HEK293 (cell line): ENCODE results near the gene CCDC150.

ENCODE experiments used
- CTCF ChIA-PET: fragments of 350-600 bp; formaldehyde crosslinking; extraction: SDS; loops from one replicate; lab custom pipeline; 2021; ENCODE audit warnings: antibody characterized with exemption; lab: Yijun Ruan, JAX
- POLR2A ChIA-PET: fragments of 300-600 bp; formaldehyde crosslinking; extraction: SDS; loops from one replicate; lab custom pipeline; 2020; ENCODE audit warnings: antibody characterized with exemption, inconsistent platforms; lab: Yijun Ruan, JAX
- H3K27ac ChIP-seq: fragments of 200-500 bp; sonication (Bioruptor generic); 2 replicates; pipeline ENCODE4 v1.5.1; 2014; ENCODE audit warnings: low read depth, low read length, control low read depth, inconsistent platforms; ENCODE audit errors: extremely low read depth
- H3K36me3 ChIP-seq, 2 experiments: fragments of 200-500 bp in 1 of 2; sonication (Bioruptor generic) in 1 of 2; 1 replicate in 1 of 2; 2 replicates in 1 of 2; pipeline ENCODE4 v1.5.1; 2014 to 2017; ENCODE audit warnings: inconsistent platforms in 2 of 2, low read length in 2 of 2; ENCODE audit not compliant: control insufficient read depth in 2 of 2, insufficient read depth in 1 of 2
- H3K4me1 ChIP-seq: fragments of 200-500 bp; sonication (Bioruptor generic); 2 replicates; pipeline ENCODE4 v1.5.1; 2014; ENCODE audit warnings: mild to moderate bottlenecking, low read length, inconsistent platforms; ENCODE audit not compliant: control insufficient read depth, insufficient read depth
- H3K4me3 ChIP-seq: 2 replicates; pipeline ENCODE4 v1.5.1; 2011; ENCODE audit warnings: low read depth, mild to moderate bottlenecking, control low read depth, low read length, moderate library complexity
- H3K9me3 ChIP-seq: fragments of 200-500 bp; sonication (Bioruptor generic); 2 replicates; pipeline ENCODE4 v1.5.1; 2014; ENCODE audit warnings: low read depth, low read length, inconsistent platforms; ENCODE audit not compliant: control insufficient read depth, insufficient read depth
- HIC1 ChIP-seq: fragments of 450-650 bp; formaldehyde crosslinking; IDR thresholded peaks from 2 replicates; pipeline ENCODE4 v1.5.1; 2016; ENCODE audit warnings: missing biosample characterization, missing genetic modification characterization
- HOXA7 ChIP-seq: sonication (generic); formaldehyde crosslinking; IDR thresholded peaks from 2 replicates; pipeline ENCODE4 v1.8.1; 2022; ENCODE audit warnings: missing genetic modification reagents, borderline replicate concordance
- KLF8 ChIP-seq: fragments of 450-650 bp; formaldehyde crosslinking; IDR thresholded peaks from 2 replicates; pipeline ENCODE4 v1.5.1; 2016; ENCODE audit warnings: missing biosample characterization, missing genetic modification characterization
- OSR2 ChIP-seq: fragments of 450-650 bp; formaldehyde crosslinking; IDR thresholded peaks from 2 replicates; pipeline ENCODE4 v1.5.1; 2016; ENCODE audit warnings: missing biosample characterization, missing genetic modification characterization
- SP3 ChIP-seq: fragments of 450-650 bp; formaldehyde crosslinking; IDR thresholded peaks from 2 replicates; pipeline ENCODE4 v1.5.1; 2016; ENCODE audit warnings: missing biosample characterization, missing genetic modification characterization
- ZBTB48 ChIP-seq: fragments of 450-650 bp; formaldehyde crosslinking; IDR thresholded peaks from 2 replicates; pipeline ENCODE4 v1.5.1; 2016; ENCODE audit warnings: missing biosample characterization, missing genetic modification characterization
- ZNF16 ChIP-seq: fragments of 450-650 bp; formaldehyde crosslinking; IDR thresholded peaks from 2 replicates; pipeline ENCODE4 v1.5.1; 2016; ENCODE audit warnings: low read depth, missing biosample characterization, missing genetic modification characterization
- ZNF292 ChIP-seq: fragments of 450-650 bp; formaldehyde crosslinking; IDR thresholded peaks from 2 replicates; pipeline ENCODE4 v1.5.1; 2016; ENCODE audit warnings: low read depth, missing biosample characterization, missing genetic modification characterization, borderline replicate concordance
- ZNF324 ChIP-seq: fragments of 450-650 bp; formaldehyde crosslinking; IDR thresholded peaks from 2 replicates; pipeline ENCODE4 v1.5.1; 2016; ENCODE audit warnings: missing biosample characterization, missing genetic modification characterization
- ZNF404 ChIP-seq: fragments of 450-650 bp; formaldehyde crosslinking; IDR thresholded peaks from 2 replicates; pipeline ENCODE4 v1.5.1; 2017; ENCODE audit warnings: missing biosample characterization, missing genetic modification characterization
- ZNF660 ChIP-seq: fragments of 450-650 bp; IDR thresholded peaks from 2 replicates; pipeline ENCODE4 v1.5.1; 2018; ENCODE audit warnings: missing biosample characterization, mild to moderate bottlenecking, missing genetic modification characterization
- ZNF704 ChIP-seq: fragments of 450-650 bp; formaldehyde crosslinking; IDR thresholded peaks from 2 replicates; pipeline ENCODE4 v1.5.1; 2016; ENCODE audit warnings: missing biosample characterization, missing genetic modification characterization
- ZSCAN5A ChIP-seq: fragments of 450-650 bp; formaldehyde crosslinking; IDR thresholded peaks from 2 replicates; pipeline ENCODE4 v1.5.1; 2016; ENCODE audit warnings: missing biosample characterization, missing genetic modification characterization
- TF ChIP-seq, protein P1 (sequence below): fragments of 450-650 bp; formaldehyde crosslinking; IDR thresholded peaks from 2 replicates; pipeline ENCODE4 v1.5.1; 2016; ENCODE audit warnings: missing biosample characterization, missing genetic modification characterization
- TF ChIP-seq, protein P2 (sequence below): fragments of 450-650 bp; formaldehyde crosslinking; IDR thresholded peaks from 2 replicates; pipeline ENCODE4 v1.5.0; 2017; ENCODE audit warnings: missing biosample characterization, missing genetic modification characterization, borderline replicate concordance

CCDC150 gene

GRCh38 chr2:196743165-196743564, 103.7 kb downstream of the CCDC150 start:
- Histone ChIP-seq H3K4me1 (no peaks in the 10 kb centered on the region), H3K36me3 (peaks cover 0 to 14% of the 10 kb centered on the region in 2 experiments; a peak in 1 of 3 replicates), H3K27ac (no peak overlapping the region), H3K9me3 (no peaks in the 10 kb centered on the region), H3K4me3 (no peak overlapping the region)
- TF ChIP-seq, protein P1, sequence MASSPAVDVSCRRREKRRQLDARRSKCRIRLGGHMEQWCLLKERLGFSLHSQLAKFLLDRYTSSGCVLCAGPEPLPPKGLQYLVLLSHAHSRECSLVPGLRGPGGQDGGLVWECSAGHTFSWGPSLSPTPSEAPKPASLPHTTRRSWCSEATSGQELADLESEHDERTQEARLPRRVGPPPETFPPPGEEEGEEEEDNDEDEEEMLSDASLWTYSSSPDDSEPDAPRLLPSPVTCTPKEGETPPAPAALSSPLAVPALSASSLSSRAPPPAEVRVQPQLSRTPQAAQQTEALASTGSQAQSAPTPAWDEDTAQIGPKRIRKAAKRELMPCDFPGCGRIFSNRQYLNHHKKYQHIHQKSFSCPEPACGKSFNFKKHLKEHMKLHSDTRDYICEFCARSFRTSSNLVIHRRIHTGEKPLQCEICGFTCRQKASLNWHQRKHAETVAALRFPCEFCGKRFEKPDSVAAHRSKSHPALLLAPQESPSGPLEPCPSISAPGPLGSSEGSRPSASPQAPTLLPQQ (tag by site-specific recombination) = no peak
- ChIA-PET CTCF (interaction anchor here (0.6 to 4.4 kb wide), 2 partner anchors 8 to 75 kb away, joined by 3 to 20 read pairs; no protein-coding TSS in a partner anchor), POLR2A (no interaction called here)

DNA sequence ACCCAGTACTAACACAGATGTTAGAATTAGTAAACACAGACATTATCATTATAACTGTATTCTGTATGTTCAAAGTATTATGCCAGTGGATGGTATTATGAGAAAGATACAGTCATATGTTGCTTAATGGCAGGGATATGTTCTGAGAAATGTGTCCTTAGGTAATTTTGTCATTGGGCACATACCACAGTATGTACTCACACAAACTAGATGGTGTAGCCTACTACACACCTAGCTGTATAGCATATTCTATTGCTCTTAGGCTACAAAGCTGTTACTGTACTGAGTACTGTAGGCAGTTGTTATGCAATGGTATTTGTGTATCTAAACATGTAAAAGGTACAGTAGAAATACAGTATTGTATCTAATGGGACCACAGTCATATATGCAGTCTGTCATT, 106.2 kb downstream of the CCDC150 start:
- H3K36me3 ChIP-seq = peaks cover 0 to 14% of the 10 kb centered on the region in 2 experiments; a peak in 1 of 3 replicates
- H3K4me3 ChIP-seq = no peak overlapping the region
- H3K4me1 ChIP-seq = no peaks in the 10 kb centered on the region
- H3K9me3 ChIP-seq = no peaks in the 10 kb centered on the region
- ChIA-PET POLR2A (no interaction called here), CTCF (no interaction called here)
- H3K27ac ChIP-seq = no peak overlapping the region
- TF ChIP-seq SP3 (tag by site-specific recombination) (no peak), HOXA7 (CRISPR knock-in tag) (no peak), ZNF704 (no peak), KLF8 (no peak), OSR2 (no peak), HIC1 (tag by site-specific recombination) (no peak), ZSCAN5A (no peak), ZNF292 (tag by site-specific recombination) (no peak), ZNF660 (tag by site-specific recombination) (no peak), ZNF404 (tag by site-specific recombination) (no peak), ZNF16 (tag by site-specific recombination) (no peak), ZBTB48 (tag by site-specific recombination) (no peak), ZNF324 (tag by site-specific recombination) (no peak)
- TF ChIP-seq, protein P2, sequence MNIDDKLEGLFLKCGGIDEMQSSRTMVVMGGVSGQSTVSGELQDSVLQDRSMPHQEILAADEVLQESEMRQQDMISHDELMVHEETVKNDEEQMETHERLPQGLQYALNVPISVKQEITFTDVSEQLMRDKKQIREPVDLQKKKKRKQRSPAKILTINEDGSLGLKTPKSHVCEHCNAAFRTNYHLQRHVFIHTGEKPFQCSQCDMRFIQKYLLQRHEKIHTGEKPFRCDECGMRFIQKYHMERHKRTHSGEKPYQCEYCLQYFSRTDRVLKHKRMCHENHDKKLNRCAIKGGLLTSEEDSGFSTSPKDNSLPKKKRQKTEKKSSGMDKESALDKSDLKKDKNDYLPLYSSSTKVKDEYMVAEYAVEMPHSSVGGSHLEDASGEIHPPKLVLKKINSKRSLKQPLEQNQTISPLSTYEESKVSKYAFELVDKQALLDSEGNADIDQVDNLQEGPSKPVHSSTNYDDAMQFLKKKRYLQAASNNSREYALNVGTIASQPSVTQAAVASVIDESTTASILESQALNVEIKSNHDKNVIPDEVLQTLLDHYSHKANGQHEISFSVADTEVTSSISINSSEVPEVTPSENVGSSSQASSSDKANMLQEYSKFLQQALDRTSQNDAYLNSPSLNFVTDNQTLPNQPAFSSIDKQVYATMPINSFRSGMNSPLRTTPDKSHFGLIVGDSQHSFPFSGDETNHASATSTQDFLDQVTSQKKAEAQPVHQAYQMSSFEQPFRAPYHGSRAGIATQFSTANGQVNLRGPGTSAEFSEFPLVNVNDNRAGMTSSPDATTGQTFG (tag by site-specific recombination) = no peak
